HG02759 (cell line): ENCODE measurements around the gene FBL.
"Not testable (repeated sequence)": the region's sequence is repeated elsewhere in the genome, so short reads cannot be mapped to it uniquely, and the experiment has no call there.

ENCODE experiments used
- ATAC-seq: cut with Tn5 transposase; IDR thresholded peaks from one replicate; pipeline ENCODE4 v1.9.1; 2021; ENCODE audit warnings: mild to moderate bottlenecking, moderate library complexity; ENCODE audit not compliant: unreplicated experiment

The FBL gene

DNA sequence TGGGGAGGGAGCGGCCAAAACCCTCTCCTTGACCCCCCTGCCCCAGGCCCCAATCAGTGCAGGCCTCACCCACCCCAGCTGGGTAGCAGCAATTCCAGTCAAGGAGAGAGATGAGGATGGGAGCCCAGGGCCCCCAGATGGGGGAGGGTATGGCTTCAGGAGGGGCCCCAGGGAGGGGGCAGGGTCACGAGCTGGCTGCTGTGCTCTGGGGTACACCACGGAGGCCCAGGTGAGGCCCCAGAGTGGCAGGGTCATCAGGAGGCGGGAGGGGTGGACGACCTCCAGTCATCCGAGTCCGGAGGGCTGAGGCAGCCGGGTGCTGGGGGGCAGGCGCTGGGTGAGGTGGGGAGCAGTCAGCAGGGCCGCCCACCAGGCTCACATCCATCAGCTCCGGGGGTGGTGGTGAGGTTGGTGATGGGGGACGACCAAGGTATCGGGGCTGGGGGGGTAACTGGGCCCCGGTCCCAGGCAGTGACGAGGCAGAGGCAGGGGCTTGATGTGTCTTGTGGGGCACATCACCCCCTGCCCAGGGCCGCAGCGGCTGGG, 20.6 kb downstream of the FBL start:
- ATAC-seq: no peak

GRCh38 chr19:39825093-39825463, 21.1 kb downstream of the FBL start:
- no peak for ATAC-seq

GRCh38 chr19:39824143-39825092, 21.8 kb downstream of the FBL start:
- peak; percentile 87 for ATAC-seq

GRCh38 chr19:39823686-39824085, 22.5 kb downstream of the FBL start:
- no peak for ATAC-seq

GRCh38 chr19:39820696-39821095, 25.5 kb downstream of the FBL start:
- no peak for ATAC-seq

- no peak for ATAC-seq
Measured at GRCh38 chr19:39819786-39820185, 26.4 kb downstream of the FBL start.

DNA sequence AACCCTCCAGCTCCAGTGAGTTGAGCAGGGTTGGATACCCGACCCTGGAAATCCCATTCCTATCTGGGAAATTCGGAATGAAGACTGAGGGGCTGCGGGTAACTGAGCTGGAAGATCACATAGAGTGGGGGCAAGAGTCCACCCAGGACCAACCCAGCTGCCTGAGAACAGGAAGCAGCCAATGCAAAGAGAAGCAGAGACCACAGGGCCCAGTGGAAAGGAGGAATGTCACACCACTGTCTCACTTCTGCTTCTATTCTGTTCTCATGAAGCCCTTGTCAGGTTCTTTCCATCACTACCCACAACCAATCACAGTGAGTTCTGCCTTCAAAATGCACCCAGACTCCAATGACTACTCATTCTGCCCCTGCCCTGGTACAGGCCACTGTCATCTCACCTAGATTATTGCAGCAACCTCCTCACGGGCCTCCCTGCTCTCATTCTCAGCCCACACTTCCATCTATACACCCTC, 27.5 kb downstream of the FBL start:
- ATAC-seq: peak; percentile 70

GRCh38 chr19:39817888-39818561, 28.2 kb downstream of the FBL start:
- no peak for ATAC-seq

DNA sequence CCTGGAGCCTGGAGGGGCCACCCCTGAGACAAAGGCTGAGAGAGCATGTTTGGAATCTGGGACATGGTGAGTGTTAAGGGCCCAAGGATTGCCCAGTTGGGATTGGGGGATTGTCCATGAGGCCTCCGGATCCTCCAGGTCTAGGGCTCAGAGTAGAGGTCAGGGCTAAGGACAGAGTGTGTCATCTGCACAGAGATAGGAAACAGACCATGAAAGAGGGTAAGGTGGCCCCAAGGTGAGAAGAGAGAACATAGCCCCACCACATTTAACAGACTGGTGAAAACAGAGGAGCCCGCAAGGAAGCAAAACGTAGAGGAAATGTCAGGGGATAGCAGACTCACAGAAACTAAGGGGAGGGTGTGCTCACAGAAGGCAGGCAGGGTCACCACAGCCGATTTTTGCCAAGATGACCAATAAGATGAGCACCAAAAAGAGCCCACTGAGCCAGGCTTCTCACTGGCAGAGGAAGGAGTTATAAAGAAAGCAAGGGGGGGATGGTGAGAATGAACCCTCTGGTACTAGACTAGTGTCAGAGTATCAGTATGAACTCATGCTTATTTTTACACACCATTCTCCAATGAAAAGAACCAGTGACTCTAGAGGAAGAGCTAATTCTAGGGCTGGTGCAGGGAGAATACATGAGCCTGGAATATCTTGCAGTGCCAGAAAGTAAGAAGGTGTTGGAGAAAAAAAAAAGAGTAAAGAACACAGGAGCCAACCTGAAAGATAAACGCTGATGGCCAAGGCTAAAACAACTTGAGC, 29.7 kb downstream of the FBL start:
- ATAC-seq: no peak

DNA sequence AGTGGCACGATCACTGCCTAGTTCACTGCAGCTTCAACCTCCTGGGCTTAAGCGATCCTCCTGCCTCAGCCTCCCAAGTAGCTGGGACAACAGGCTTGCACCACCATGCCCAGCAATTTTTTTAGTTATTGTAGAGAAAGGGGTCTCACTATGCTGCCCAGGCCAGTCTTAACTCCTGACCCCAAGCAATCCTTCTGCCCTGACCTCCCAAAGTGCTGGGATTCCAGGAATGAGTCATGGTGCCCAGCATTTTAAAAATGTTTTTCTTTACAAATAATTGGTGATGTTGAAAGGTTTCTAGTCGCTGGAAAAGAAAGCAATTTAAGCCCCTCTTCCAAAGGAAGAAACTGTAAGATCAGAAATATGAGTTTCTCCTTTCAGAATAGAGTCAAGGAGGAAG, 31.6 kb downstream of the FBL start:
- ATAC-seq: no peak

DNA sequence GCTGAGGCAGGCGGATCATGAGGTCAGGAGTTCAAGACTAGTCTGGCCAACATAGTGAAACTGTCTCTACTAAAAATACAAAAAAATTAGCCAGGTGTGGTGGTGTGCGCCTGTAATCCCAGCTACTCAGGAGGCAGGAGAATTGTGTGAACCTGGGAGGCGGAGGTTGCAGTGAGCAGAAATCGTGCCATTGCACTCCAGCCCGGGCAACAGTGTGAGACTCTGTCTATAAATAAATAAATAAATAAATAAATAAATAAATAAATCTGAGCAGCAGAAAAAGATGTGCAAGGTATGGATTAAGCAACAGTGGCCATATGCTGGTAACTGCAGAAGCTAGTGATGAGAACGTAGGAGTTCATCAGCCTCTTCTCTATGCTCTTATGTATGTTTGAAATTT, 32.1 kb downstream of the FBL start:
- ATAC-seq: not testable (repeated sequence)

GRCh38 chr19:39813264-39813993, 32.8 kb downstream of the FBL start:
- ATAC-seq: no peak

- no peak for ATAC-seq
Measured at GRCh38 chr19:39811064-39811463, 35.1 kb downstream of the FBL start.

DNA sequence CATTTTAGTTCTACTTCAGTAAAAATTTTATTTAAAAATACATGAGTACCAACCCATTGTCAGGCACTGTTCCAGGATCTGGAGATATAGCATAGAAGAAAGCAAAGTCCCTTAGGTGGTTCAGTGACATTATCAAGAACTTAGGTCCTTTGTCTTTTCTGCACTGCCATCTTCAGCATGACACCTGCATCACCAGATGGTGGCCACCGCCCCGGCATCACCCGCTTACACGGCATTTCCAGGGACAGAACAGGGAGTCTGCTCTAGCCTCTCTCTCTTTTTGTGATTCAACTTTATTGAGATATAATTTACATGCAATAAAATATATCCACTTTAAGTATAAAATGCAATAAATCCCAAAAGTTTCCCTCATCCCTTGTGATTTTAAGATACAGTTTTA, 35.8 kb downstream of the FBL start:
- ATAC-seq: no peak

- no peak for ATAC-seq
Measured at GRCh38 chr19:39809368-39809767, 36.8 kb downstream of the FBL start.

DNA sequence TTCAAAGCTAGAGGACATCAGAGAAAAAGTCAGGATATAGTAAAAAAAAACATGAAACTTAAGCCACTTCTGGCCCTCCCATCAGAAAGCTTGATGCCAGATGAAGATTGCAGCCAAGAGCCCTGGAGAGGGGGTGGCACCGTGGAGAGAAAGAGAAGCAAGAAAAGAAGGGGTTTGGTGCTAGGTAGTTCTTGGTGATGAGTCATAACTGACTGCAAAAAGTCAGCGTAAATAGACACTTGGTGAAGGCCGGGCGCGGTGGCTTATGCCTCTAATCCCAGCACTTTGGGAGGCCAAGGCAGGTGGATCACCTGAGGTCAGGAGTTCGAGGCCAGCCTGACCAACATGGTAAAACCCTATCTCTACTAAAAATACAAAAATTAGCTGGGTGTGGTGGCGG, 37.5 kb downstream of the FBL start:
- not testable (repeated sequence) for ATAC-seq

DNA sequence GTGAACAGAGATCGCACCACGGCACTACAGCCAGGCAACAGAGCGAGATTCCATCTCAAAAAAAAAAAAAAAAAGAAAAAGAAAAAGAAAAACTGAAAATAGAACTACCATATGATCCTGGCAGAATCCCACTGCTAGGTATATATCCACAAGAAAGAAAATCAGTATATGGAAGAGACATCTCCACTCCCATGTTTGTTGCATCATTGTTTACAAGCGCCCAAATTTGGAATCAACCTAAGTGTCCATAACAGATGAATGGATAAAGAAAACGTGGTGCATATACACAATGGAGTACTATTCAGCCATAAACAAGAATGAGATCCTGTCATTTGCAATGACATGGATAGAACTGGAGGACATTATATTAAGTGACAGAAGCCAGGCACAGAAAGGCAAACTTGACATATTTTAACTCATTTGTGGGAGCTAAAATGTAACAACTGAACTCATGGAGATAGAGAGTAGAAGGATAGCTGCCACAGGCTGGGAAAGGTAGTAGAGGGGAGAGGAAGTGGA, 38.3 kb downstream of the FBL start:
- ATAC-seq: no peak

GRCh38 chr19:39805104-39805503, 41.1 kb downstream of the FBL start:
- ATAC-seq: no peak

- no peak for ATAC-seq
Measured at GRCh38 chr19:39802958-39803357, 43.2 kb downstream of the FBL start.

GRCh38 chr19:39797083-39797482, 49.1 kb downstream of the FBL start:
- ATAC-seq: no peak
